Epithelial cell of proximal tubule (primary cell): ENCODE data around the gene H3-3A. TPM values are rescaled to one million over a fixed set of nuclear protein-coding genes. Genes with fewer than 3 reads are reported as not detected.
"Not testable (repeated sequence)": the region's sequence is repeated elsewhere in the genome, so short reads cannot be mapped to it uniquely, and the experiment has no call there.

Experiments
- DNase-seq: peaks from one replicate; pipeline ENCODE4 v3.0.0-alpha.2; 2011; ENCODE audit warnings: low read depth
- H3K4me3 ChIP-seq: 2 replicates; pipeline ENCODE4 v1.5.1; 2011; ENCODE audit warnings: low read depth, mild to moderate bottlenecking, low read length
- total RNA-seq: library from RNA; depleted of rRNA; stranded (reverse); fragments of >200 nt; gene quantifications from 2 replicates; pipeline ENCODE4 v1.2.3, GENCODE V29; 2015
- TF ChIP-seq, protein P1 (sequence below): conservative IDR thresholded peaks from 2 replicates; pipeline ENCODE4 v1.5.1; 2012; ENCODE audit warnings: low read depth, mild to moderate bottlenecking, low read length

The H3-3A gene
- total RNA-seq, 1 donor from 2014 or later = 464 TPM

DNA sequence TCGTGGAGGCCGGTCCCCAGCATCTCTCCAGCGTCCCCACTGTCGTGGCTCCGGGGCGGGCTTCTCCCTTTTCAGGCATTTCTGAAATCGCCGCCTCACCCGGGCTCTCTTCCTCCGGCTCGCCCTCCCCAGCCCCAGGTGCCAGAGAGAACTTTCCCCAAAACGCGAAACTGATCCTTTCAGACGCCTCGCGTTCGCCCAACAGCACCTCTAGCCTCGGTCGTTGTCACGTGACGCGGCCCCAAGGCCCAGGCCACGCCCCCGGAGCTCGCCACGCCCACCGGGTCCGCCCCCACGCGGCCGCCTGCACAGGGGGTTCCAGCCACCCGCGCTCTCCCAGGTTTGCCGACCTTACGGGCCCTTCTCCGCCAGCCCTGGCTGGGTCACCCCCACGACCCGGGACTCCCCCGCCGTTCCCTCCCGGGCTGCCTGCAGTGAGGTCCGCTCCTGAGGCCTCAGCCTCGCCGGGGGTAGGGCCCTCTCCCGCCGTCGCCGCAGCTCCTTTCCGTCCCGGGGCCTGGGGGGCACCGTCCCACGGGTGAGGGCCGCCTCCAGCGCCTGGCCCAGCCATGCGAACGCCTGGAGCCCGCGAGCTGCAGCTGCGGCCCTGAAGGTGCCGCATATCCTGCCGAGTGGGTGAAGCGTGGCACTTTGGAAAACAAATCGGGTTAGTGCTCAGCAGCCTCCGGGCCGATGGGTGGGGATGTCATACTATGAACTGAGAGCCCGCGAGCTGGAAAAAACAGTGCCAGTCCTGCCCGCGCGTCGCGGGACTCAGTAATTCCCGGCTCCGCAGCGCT, 21.0 kb downstream of the H3-3A start:
- DNase-seq = no peak
- TF ChIP-seq, protein P1, sequence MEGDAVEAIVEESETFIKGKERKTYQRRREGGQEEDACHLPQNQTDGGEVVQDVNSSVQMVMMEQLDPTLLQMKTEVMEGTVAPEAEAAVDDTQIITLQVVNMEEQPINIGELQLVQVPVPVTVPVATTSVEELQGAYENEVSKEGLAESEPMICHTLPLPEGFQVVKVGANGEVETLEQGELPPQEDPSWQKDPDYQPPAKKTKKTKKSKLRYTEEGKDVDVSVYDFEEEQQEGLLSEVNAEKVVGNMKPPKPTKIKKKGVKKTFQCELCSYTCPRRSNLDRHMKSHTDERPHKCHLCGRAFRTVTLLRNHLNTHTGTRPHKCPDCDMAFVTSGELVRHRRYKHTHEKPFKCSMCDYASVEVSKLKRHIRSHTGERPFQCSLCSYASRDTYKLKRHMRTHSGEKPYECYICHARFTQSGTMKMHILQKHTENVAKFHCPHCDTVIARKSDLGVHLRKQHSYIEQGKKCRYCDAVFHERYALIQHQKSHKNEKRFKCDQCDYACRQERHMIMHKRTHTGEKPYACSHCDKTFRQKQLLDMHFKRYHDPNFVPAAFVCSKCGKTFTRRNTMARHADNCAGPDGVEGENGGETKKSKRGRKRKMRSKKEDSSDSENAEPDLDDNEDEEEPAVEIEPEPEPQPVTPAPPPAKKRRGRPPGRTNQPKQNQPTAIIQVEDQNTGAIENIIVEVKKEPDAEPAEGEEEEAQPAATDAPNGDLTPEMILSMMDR = peak; percentile 10
- peak overlapping the region; percentile 78 for H3K4me3 ChIP-seq

DNA sequence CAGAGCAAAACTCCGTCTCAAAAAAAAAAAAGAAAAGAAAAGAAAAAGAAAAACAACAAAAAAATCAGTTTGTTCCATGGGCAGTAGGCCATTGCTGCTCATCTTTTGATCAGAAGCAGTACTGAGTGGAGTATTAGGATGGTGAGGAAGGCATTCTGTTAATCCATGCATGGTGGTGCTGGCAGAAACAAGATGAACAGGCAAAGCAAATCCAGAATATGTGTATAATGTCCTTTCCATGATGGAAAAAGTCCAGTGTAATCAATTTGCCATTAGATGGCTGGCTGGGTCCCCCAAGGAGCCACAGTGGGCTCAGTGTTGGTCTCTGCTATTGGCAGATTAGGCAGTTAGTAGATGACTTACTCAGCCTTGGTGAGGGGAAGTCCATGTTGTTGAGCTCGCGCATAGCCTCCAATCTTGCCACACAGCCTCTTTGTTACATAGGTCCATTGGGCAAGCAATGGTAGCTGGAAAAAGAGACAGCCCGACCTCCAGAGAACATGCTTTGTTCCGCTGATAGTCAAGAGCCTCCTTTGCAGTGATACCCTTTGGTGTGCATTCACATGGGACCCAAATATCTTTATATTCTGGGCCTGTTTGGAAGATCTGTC, 23.3 kb downstream of the H3-3A start:
- no peak overlapping the region for H3K4me3 ChIP-seq
- no peak for DNase-seq
- TF ChIP-seq, protein P1 = no peak

DNA sequence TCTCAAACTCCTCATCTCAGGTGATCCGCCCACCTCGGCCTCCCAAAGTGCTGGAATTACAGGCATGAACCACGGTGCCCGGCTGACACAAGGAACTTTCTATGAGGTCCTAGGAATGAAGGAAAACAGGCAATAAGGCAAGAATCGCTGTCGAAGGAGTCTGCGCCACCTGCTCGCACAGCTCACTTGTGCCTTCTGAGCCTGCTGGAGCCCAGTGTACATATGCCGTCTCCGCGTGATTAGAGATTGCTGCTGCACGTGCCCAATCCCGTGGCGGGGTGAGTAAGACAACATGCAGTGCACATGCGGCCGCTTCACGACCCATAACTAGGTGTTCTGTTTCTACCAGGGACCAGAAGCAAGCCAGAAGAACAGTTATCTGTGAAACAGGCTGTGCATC, 24.3 kb downstream of the H3-3A start:
- no peak for DNase-seq
- H3K4me3 ChIP-seq = no peak overlapping the region
- TF ChIP-seq, protein P1 = no peak

DNA sequence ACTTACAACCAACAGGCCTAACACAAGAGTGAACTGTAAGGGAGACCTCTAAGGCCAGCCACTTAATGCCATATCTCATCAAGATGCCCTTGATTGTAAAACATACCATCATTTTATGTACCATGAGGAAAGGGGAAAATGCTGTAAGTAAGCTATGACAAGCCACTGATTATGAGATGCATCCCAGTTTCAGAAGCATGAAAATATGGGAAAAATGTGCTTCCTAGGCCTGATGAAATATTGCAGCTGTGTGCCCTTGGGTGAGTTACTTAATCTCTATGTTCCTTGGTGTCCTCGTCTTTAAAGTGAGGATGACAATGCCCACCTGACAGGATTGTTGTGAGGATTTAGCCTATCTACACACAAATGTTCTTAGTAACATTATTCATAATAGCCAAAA, 28.9 kb downstream of the H3-3A start:
- H3K4me3 ChIP-seq = no peak overlapping the region
- TF ChIP-seq, protein P1 = no peak
- no peak for DNase-seq

DNA sequence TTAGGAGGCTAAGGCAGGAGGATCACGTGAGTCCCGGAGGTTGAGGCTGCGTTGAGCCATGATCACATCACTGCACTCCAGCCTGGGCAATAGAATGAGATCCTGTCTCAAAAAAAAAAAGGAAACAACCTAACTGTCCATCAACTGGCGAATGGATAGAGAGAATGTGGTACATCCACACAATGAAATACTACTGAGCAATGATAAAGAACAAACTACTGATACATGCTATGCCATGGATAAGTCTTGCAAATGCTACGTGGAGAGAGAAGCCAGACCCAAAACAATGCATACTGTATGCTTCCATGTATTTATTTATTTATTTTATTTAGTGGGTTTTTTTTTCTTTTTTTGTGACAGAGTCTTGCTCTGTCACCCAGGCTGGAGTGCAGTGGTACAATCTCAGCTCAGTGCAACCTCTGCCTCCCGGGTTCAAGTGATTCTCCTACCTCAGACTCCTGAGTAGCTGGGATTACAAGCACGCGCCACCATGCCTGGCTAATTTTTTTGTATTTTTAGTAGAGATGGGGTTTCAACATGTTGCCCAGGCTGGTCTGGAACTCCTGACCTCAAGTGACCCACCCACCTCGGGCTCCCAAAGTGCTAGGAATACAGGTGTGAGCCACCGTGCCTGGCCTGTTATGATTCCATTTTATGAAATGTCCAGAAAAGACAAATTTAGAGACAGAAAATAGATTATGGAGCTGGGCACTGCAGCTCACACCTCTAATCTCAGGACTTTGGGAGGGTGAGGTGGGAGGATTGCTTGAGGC, 29.7 kb downstream of the H3-3A start:
- DNase-seq, H3K4me3 ChIP-seq: not testable (repeated sequence)

DNA sequence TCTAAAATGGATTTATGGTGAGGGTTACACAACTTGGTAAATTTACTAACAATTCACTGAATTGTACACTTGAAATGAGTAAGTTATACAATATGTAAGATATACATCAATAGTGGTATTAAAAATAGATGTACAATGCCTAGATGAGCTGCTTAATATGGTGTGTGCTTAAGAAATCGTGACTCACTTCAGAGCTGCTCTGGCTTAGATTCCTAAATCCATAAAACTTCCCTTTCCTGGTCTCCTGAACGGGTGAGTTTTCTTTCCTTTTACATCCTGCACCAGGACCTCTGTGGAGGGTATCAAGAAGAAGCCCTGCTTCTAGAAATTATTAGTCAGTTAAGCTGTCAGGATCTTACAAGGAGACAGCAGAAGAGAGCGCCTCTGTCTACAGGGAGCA, 30.4 kb downstream of the H3-3A start:
- TF ChIP-seq, protein P1 = no peak
- H3K4me3 ChIP-seq = no peak overlapping the region
- no peak for DNase-seq

DNA sequence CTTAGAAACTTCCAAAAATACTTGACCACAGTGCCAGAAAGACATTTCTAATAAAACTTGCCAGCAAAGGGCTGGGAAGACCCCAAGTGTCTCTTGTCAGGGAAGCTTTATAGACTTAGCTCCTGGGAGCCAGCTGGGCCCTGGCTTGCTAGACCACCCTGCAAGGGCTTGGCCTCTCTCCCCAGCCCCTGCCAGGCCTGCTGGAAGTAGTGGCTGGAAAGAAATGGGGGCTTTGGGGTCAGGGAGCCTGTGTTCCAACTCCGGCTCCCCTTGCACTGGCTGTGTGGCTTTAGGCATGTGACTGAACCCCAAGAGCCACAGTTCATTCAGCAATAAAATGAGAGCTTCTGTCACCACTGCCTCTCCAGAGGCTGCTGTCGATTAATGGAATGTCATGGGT, 31.1 kb downstream of the H3-3A start:
- no peak overlapping the region for H3K4me3 ChIP-seq
- TF ChIP-seq, protein P1 = no peak
- no peak for DNase-seq
